Lower leg skin (tissue), 3 donors: Measurements from ENCODE around the gene ROGDI.

Experiments used
- CTCF ChIP-seq, 3 donors: fragments of 450-650 bp; IDR thresholded peaks; one replicate each; pipeline ENCODE4 v1.5.1; 2016; ENCODE audit warnings: antibody characterized with exemption in 3 of 3, mild to moderate bottlenecking in 3 of 3, moderate library complexity in 2 of 3
- POLR2A ChIP-seq, 2 donors: fragments of 450-650 bp; IDR thresholded peaks; one replicate each; pipeline ENCODE4 v1.6.1; 2016 to 2017; ENCODE audit warnings: antibody characterized with exemption in 2 of 2, mild to moderate bottlenecking in 1 of 2, moderate library complexity in 1 of 2

- no peak for TF ChIP-seq CTCF (IDR thresholded peaks at IDR 0.05)
- no peak for TF ChIP-seq POLR2A (IDR thresholded peaks at IDR 0.05)
Observed at GRCh38 chr16:4802659-4803287, 340 bp upstream of the ROGDI start.
